IMR-90 (cell line): ENCODE data around the gene FAM236B.
"Not testable (repeated sequence)": the region's sequence is repeated elsewhere in the genome, so short reads cannot be mapped to it uniquely, and the experiment has no call there.

Experiments
- USF2 ChIP-seq: fragments of 150-350 bp; IDR thresholded peaks from 2 replicates; pipeline ENCODE4 v1.6.1; 2017; ENCODE audit warnings: mild to moderate bottlenecking, antibody characterized with exemption, low read length, low read depth
- TF ChIP-seq, protein P1 (sequence below): conservative IDR thresholded peaks from 2 replicates; pipeline ENCODE4 v1.5.1; 2012; ENCODE audit warnings: mild to moderate bottlenecking, low read depth, low read length, improper control_type of control experiment

GRCh38 chrX:72790390-72790789 is 7.9 kb upstream of the FAM236B start:
- not testable (repeated sequence) for TF ChIP-seq USF2
- TF ChIP-seq, protein P1, sequence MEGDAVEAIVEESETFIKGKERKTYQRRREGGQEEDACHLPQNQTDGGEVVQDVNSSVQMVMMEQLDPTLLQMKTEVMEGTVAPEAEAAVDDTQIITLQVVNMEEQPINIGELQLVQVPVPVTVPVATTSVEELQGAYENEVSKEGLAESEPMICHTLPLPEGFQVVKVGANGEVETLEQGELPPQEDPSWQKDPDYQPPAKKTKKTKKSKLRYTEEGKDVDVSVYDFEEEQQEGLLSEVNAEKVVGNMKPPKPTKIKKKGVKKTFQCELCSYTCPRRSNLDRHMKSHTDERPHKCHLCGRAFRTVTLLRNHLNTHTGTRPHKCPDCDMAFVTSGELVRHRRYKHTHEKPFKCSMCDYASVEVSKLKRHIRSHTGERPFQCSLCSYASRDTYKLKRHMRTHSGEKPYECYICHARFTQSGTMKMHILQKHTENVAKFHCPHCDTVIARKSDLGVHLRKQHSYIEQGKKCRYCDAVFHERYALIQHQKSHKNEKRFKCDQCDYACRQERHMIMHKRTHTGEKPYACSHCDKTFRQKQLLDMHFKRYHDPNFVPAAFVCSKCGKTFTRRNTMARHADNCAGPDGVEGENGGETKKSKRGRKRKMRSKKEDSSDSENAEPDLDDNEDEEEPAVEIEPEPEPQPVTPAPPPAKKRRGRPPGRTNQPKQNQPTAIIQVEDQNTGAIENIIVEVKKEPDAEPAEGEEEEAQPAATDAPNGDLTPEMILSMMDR: not testable (repeated sequence)
